ENCODE measurements around the gene ANKRD13A. TPM values are rescaled to one million over a fixed set of nuclear protein-coding genes. Genes with fewer than 3 reads are reported as not detected.

Gene ANKRD13A
- total and polyA plus RNA-seq, 7 donors, result 6.8 to 16.3 (median 9.0) TPM

DNA sequence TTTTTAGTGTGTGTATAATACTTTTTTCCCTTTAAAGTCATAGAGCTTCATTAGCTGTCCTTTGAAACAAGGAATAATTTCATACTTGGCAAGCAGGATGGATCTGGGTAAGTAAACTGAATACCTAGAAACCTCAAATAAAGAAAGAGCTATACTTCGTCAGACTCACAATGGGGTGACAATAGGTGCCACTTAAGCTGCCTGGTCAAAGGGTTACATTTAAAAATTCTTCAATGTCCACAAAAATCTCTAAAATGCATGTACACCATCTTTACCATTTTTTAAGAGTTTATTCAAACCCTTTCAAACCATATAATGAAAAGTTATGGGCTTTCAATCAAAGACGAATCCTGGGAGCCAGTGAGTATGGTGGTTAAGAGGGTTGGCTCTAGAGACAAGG, 6.1 kb upstream of the ANKRD13A start:
- intact Hi-C loops (cut with DNase I), result no loop called here
- no peak overlapping the region for H3K27ac ChIP-seq
- ATAC-seq, result no peak

DNA sequence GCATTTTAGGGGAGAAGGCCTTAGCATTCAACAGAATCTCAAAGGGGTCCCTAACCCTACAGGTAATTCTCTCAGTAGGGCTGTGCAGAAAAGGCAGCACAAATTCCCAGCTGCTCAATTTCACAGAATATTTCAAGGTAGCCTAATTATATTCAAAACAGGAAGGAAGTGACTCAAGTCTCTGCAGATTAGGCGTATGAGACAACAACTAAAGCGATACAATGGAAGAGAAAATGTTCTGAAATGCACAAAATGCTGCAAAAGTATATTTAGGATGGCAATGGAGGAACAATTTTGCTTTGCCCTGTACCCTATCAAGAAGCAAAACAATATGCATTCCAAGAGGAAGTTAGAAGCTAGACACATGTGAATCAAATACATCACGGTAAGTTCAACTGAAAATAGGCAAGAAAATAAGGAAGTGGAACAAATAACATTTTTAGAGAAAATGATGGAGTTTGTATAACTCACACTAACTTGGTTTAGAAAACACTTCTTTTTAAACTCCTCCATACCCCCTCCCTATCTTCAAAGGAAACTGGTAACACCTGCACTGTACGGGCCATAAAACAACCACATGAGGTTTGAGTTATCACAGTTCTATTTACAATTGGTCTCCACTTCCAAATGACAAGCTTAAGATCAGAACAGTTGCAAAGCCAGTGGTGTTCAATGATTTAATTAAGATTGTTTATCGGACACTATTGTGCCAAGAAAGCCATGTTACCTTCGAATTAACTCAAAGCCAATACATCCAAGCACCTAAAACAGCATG, 4.6 kb upstream of the ANKRD13A start:
- intact Hi-C loops (cut with DNase I), result loop anchor here in 1 of 2 donors (5.0 kb wide), 1 partner anchor 42 kb away; no protein-coding TSS in a partner anchor
- no peak for DNase-seq
- no peak for TF ChIP-seq CTCF (IDR thresholded peaks at IDR 0.05)
- H3K27me3 ChIP-seq (ENCODE audit: insufficient read depth in 3 of 3, low read length in 2 of 3), result no peaks in the 10 kb centered on the region
- peaks cover 33% of the 10 kb centered on the region for H3K4me1 ChIP-seq
- H3K27ac ChIP-seq, result peak overlapping the region; percentile 87
- peak overlapping the region; percentile 95 for H3K4me3 ChIP-seq
- no peaks in the 10 kb centered on the region for H3K9me3 ChIP-seq
- WGBS, 3 donors, result 22 to 32% (median 29%) methylated on average over 6 of the region's 6 CpGs
- H3K36me3 ChIP-seq (ENCODE audit: insufficient read depth in 1 of 2, low read depth in 1 of 2), result peaks cover 0 to 24% of the 10 kb centered on the region in 2 donors
- ATAC-seq, result no peak

More for the DNA sequence above, 6.1 kb upstream of the ANKRD13A start:
- Histone ChIP-seq H3K4me1 (peaks cover 28% of the 10 kb centered on the region), H3K9me3 (no peaks in the 10 kb centered on the region), H3K36me3 (ENCODE audit: insufficient read depth in 1 of 2, low read depth in 1 of 2) (peaks cover 0 to 39% of the 10 kb centered on the region in 2 donors), H3K4me3 (no peak overlapping the region), H3K27me3 (ENCODE audit: insufficient read depth in 3 of 3, low read length in 2 of 3) (no peaks in the 10 kb centered on the region)
- TF ChIP-seq CTCF (IDR thresholded peaks at IDR 0.05), result no peak
- WGBS, 3 donors, result 81 to 93% (median 86%) methylated on average over 2 of the region's 2 CpGs
- no peak for DNase-seq

- TF ChIP-seq CTCF (IDR thresholded peaks at IDR 0.05), result no peak
- DNase-seq, result no peak
- Histone ChIP-seq H3K27me3 (ENCODE audit: insufficient read depth in 3 of 3, low read length in 2 of 3) (no peaks in the 10 kb centered on the region), H3K4me1 (peaks cover 32% of the 10 kb centered on the region), H3K4me3 (peak overlapping the region; percentile 95), H3K36me3 (ENCODE audit: insufficient read depth in 1 of 2, low read depth in 1 of 2) (peaks cover 0 to 17% of the 10 kb centered on the region in 2 donors), H3K27ac (peak overlapping the region; percentile 87), H3K9me3 (no peaks in the 10 kb centered on the region)
- WGBS, 3 donors, result 1 to 4% (median 1%) methylated on average over 6 of the region's 6 CpGs
- intact Hi-C loops (cut with DNase I), result loop anchor here in 1 of 2 donors (5.0 kb wide), 1 partner anchor 43 kb away; no protein-coding TSS in a partner anchor
- no peak for ATAC-seq
Measured at GRCh38 chr12:109995361-109995685, 3.9 kb upstream of the ANKRD13A start.

DNA sequence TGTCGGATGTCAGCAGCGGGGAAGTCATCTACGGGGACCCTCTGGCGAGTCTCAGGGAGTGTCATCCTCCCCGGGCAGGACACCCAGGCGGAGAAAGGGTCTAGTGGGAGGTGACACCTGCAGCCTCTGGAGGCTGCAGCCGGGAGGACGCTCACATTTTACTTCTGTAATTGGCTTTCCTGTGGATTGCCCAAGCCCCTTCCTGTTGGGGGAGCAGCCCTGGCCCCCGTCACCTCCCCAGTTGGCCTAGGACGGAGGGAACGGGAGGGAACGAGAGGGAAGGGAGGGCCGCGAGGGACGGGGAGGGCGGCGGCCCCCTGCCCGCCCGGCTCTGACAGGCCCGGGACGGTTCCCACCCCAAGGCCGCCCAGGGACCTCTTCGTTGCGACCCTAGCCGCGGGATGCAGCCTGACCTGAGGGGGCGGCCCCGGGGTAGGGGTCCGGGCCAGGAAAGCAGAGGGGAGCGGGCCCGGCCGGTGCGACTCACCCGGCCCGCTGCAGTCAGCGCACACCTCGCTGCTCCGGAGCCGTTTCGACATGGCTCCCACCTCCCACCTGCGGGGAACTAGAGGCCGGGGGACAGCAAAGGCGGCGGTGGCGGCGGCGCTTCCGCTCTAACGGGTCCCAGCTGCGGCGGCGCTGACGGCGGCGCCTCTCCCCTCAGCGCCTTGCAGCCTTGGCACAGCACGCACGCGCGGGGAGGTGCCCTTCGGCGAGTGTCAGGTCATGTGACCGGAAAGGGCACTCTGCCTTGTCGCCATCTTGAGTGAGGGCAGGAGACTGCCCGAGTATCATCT, 3.3 kb upstream of the ANKRD13A start, which contains the start of gene GIT2:
Gene GIT2, minus strand, starts transcription at position 683 of the 797 bp plus-strand sequence. Its CDS starts 144 bp downstream, at position 539.
- WGBS, 3 donors, result 0% methylated on average over 44 to 65 of the region's 65 CpGs
- ATAC-seq (peak; percentile 89 to 92 (median 90)), DNase-seq (peak; percentile 95 to 97)
- intact Hi-C loops (cut with DNase I), result loop anchor here in 1 of 2 donors (5.0 kb wide), 1 partner anchor 44 kb away; no protein-coding TSS in a partner anchor
- H3K27me3 ChIP-seq (ENCODE audit: insufficient read depth in 3 of 3, low read length in 2 of 3), result no peaks in the 10 kb centered on the region
- peaks cover 0 to 11% of the 10 kb centered on the region in 2 donors for H3K36me3 ChIP-seq (ENCODE audit: insufficient read depth in 1 of 2, low read depth in 1 of 2)
- H3K4me1 ChIP-seq, result peaks cover 36% of the 10 kb centered on the region
- H3K4me3 ChIP-seq, result peak within 1 kb of the TSS; percentile 95
- H3K9me3 ChIP-seq, result no peaks in the 10 kb centered on the region
- no peak for TF ChIP-seq CTCF (IDR thresholded peaks at IDR 0.05)
- H3K27ac ChIP-seq, result peak within 1 kb of the TSS; percentile 87

All from psoas muscle (tissue), 8 donors.